GM18861 (cell line): ENCODE data around the gene STK33.

Source experiments
- ATAC-seq: cut with Tn5 transposase; IDR thresholded peaks from one replicate; pipeline ENCODE4 v1.9.1; 2021; ENCODE audit not compliant: unreplicated experiment

Gene STK33

DNA sequence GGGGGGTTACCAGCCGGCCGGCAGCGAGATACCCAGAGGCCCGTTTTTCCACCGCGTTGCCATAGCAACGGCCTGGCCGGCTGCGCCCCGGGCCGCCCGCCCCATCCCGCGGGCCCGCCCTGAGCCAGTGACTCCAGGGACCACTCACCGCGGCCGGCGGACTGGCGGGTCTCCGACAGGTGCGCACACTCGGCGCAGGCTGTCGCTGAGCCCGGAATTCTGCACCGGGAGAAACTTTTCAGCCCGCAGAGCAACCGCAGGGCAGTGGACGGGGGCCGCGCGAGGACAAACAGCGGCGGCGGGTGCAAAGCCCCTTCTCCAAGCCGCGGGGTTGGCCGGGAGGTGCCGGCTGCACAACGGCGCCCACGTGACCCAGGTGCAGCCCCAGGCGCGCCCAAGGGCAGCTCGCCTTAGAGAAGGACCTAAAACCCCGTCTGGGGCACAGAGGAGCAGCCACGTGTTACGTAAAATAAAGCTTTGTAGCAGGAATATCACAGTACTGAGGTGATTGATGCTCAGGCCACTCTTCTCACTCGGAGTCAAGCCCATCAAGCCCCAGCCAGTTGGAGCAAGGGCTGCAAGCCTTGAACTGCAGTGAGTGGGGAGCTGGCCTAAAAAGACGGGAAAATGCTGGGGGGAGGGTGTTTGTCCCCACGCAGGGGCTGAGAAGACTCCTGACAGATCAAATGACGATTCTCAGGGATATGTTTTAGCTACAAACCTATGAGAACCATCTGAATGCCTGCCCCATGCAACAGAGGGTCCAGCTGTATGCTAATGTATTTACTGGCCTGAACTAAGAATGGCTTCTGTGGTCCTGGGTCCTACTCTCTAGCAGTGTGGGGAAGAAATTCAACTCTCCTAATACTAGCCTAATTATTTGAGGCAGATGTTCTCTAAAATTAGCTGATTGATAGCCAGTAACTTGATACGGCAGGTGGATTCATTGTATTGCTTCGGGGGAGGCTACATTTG, at the start of gene STK33:
Gene STK33, minus strand, starts transcription at position 294 of the 975 bp plus-strand sequence. CDS start 119,323 bp downstream, outside the sequence.
- peak; percentile 82 for ATAC-seq

GRCh38 chr11:8642196-8642841, 48.3 kb upstream of the STK33 start:
- no peak for ATAC-seq

GRCh38 chr11:8641332-8641731, 47.3 kb upstream of the STK33 start:
- no peak for ATAC-seq

DNA sequence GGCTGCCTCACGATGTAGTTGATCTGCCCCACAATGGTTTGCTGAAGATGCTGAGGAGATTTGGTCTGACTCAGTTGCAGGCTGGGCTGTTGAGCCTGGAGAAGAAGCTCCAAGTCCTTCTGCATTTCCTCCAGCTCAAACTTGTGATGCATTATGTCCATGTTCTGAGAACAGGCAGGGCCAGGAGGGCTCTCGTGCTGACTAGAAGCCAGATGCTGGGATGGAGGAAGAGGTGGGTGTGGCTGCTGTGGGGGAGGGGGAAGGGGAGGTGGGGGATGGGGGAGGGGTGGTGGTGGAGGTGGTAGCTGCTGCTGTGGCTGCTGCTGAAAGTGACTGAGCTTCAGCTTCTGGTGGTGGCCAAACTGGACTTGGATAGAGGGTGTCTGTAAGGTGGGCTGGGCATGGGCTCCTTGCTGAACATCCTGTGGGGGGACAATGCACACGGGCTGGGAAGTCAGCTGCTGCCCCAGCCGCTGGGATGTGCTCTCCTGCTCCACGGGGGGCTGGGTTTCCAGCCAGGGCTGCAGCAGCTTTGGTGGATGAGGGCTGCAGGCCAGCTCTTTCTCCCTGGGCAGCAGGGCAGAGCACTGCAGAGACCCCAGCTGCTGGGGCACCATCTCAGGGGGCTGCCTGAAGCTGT, 46.4 kb upstream of the STK33 start:
- no peak for ATAC-seq

GRCh38 chr11:8639655-8640054, 45.6 kb upstream of the STK33 start:
- ATAC-seq: no peak

- ATAC-seq: no peak
Observed at GRCh38 chr11:8638300-8638699, 44.3 kb upstream of the STK33 start.

GRCh38 chr11:8636127-8636526, 42.1 kb upstream of the STK33 start:
- ATAC-seq: no peak

- no peak for ATAC-seq
Observed at GRCh38 chr11:8634498-8634897, 40.5 kb upstream of the STK33 start.

- no peak for ATAC-seq
Observed at GRCh38 chr11:8631395-8632118, 37.5 kb upstream of the STK33 start.

- no peak for ATAC-seq
Observed at GRCh38 chr11:8624698-8625097, 30.7 kb upstream of the STK33 start.

GRCh38 chr11:8621147-8621546, 27.1 kb upstream of the STK33 start:
- no peak for ATAC-seq

GRCh38 chr11:8617063-8617462, 23.0 kb upstream of the STK33 start:
- ATAC-seq: no peak

DNA sequence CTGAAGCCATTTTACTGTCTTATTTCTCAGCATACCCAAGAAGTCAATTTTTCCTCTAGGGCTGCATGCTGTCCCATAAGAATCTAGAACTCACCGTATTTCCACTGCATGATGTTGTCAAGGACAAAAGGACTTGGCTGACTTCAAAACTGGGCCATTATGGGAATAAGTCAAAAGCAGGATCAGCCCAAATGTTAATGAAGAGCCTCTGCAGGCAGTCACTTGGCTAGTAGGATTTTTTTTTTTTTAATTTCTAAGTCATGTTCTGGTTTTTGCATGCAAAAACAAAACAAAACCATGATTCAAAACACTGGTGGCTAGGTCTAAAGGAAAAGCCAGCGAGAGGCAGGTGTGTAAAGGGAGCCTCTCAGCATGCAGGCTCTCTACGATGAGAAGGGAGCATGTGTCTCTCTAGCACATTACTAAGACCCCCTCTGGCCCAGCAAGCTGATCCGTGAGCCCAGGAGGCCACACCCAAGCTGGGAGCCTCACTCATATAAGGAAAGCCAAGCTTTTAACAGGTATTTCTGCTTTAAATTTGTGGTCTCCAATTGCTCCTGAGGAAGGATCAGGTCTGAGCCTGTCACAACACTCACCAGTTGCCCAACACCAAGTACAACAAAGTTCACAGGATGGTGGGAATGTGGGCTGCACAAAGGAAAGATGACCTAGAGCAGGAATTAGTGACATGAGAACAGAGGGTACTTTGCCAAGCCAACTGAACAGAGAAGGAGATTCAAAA, 21.4 kb upstream of the STK33 start:
- ATAC-seq: no peak

- no peak for ATAC-seq
Observed at GRCh38 chr11:8614497-8614896, 20.5 kb upstream of the STK33 start.

DNA sequence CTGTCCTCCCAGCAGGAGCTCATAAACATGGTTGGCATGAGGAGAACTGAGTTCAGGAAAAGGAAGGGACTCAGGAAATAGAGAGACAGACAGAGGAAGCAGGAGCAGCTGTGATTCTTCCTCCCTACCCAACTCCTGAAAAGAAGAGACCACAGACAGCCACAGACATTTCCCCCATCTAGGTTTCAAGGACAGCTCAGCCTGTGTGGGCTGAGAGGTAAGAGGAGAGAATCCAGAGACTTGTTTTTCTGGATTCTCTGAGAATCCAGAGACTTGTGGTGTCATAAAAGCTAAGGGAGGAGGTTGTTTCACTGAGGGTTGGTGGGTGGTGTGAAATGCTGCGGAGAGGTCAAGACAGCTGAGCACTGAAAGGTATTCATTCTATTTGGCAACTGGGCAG, 19.0 kb upstream of the STK33 start:
- no peak for ATAC-seq

DNA sequence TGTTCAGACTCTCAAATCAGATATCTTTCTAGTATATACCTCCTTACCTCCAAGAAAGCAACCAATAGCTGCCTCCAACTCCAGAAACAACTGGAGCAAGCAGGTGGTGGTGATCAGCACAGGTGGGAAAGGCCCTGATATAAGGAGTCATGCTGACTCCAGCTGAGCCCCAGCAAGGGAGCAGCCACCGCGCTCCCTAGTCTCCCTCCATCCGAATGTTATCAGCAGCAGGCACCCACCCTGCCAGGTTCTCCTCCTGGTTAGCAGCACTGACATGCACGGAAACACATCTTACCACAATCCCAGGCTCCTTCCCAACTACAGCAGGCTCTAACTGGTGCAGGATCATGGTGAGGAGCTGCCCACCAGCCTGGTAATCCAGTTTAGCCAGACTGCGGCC, 18.5 kb upstream of the STK33 start:
- ATAC-seq: no peak

GRCh38 chr11:8610532-8611116, 16.6 kb upstream of the STK33 start:
- no peak for ATAC-seq

- ATAC-seq: no peak
Observed at GRCh38 chr11:8608652-8609051, 14.6 kb upstream of the STK33 start.

DNA sequence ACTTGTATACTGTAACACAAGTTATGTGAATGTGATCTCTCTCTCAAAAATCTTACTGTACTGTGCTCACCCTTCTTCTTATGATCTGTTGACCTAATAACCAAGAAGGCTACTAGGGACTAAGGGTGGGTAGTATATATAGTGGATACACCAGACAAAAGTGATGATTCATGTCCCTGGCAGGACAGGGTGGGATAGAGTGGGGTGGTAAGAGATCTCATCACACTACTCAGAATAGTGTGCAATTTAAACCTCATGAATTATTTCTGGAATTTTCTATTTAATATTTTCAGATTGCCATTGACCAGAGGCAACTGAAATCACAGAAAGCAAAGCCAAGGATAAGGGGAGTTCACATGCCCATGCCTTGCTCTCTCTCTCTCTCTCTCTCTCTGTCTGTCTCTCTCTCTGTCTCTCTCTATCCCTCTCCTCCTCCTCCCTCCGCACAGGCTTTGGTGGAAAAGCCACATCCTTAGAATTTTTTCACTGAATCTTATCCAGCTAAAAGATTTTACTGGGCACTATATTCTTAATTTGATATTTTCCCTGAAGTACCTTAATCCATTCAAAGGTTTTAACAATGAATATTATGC, 12.0 kb upstream of the STK33 start:
- ATAC-seq: no peak
